BE2C (cell line): ENCODE results near the gene VWC2L.

Experiments
- DNase-seq: peaks from one replicate; pipeline ENCODE4 v3.0.0-alpha.2; 2020
- H3K27me3 ChIP-seq: fragments of 250-450 bp; sonication (Bioruptor Pico); 2 replicates; pipeline ENCODE4 v1.5.1; 2020; ENCODE audit warnings: mild to moderate bottlenecking
- H3K36me3 ChIP-seq: fragments of 250-450 bp; sonication (Bioruptor Pico); 2 replicates; pipeline ENCODE4 v1.5.1; 2020; ENCODE audit warnings: mild to moderate bottlenecking
- H3K4me1 ChIP-seq: fragments of 250-450 bp; sonication (Bioruptor Pico); 2 replicates; pipeline ENCODE4 v1.5.1; 2020
- H3K4me3 ChIP-seq: 2 replicates; pipeline ENCODE4 v1.5.1; 2011; ENCODE audit warnings: low read depth, low read length
- H3K9me3 ChIP-seq: fragments of 250-450 bp; sonication (Bioruptor Pico); 2 replicates; pipeline ENCODE4 v1.5.1; 2020
- TF ChIP-seq, protein P1 (sequence below): IDR thresholded peaks from 2 replicates; pipeline ENCODE4 v1.5.1; 2012; ENCODE audit warnings: mild to moderate bottlenecking, low read depth, low read length

VWC2L gene

DNA sequence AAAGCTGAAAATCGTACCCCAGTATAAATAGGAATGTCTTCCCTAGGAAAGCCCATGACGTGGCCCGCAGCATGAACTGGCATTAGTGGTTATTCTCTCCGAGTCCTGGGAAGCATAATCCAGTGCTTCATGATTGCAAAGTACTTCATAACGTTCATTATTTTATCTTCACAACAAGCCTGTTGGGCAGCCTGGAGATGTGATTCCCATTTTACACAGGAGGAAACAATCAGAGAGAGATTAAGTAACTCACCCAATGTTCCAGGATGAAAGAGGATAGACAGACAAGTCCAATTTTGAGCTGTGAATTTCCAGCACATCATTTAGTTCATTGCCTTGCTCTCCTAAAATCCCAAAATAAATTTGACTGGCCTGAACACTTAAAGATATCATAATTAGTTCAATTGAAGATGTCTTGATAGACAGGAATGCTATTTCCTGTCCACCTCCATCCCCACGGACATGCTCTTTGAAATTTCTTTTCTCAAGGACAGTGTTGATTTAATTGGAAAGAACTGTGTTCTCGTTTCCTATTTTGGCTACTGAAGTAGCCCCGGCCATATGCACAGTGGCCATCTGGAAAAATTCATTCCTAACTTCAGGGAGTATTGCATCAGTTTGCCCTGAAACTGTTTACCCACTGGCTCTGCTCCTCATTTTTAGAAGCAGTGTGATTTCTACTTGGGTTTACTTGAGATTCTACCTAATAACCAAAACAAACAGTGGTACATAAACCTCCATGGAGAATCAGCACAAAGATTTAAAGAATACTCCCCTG is 93.9 kb downstream of the VWC2L start:
- no peak for DNase-seq
- H3K9me3 ChIP-seq = no peaks in the 10 kb centered on the region
- TF ChIP-seq, protein P1, sequence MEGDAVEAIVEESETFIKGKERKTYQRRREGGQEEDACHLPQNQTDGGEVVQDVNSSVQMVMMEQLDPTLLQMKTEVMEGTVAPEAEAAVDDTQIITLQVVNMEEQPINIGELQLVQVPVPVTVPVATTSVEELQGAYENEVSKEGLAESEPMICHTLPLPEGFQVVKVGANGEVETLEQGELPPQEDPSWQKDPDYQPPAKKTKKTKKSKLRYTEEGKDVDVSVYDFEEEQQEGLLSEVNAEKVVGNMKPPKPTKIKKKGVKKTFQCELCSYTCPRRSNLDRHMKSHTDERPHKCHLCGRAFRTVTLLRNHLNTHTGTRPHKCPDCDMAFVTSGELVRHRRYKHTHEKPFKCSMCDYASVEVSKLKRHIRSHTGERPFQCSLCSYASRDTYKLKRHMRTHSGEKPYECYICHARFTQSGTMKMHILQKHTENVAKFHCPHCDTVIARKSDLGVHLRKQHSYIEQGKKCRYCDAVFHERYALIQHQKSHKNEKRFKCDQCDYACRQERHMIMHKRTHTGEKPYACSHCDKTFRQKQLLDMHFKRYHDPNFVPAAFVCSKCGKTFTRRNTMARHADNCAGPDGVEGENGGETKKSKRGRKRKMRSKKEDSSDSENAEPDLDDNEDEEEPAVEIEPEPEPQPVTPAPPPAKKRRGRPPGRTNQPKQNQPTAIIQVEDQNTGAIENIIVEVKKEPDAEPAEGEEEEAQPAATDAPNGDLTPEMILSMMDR = no peak
- no peak overlapping the region for H3K4me3 ChIP-seq
- H3K4me1 ChIP-seq = peaks cover 3% of the 10 kb centered on the region; the same call in 1 of the 2 replicates
- H3K27me3 ChIP-seq = no peaks in the 10 kb centered on the region
- H3K36me3 ChIP-seq = no peaks in the 10 kb centered on the region

- H3K4me1 ChIP-seq = peaks cover 3% of the 10 kb centered on the region; the same call in 1 of the 2 replicates
- DNase-seq = no peak
- H3K36me3 ChIP-seq = no peaks in the 10 kb centered on the region
- TF ChIP-seq, protein P1 = no peak
- H3K9me3 ChIP-seq = no peaks in the 10 kb centered on the region
- no peak overlapping the region for H3K4me3 ChIP-seq
- H3K27me3 ChIP-seq = no peaks in the 10 kb centered on the region
Observed at GRCh38 chr2:214507032-214507431, 96.2 kb downstream of the VWC2L start.

DNA sequence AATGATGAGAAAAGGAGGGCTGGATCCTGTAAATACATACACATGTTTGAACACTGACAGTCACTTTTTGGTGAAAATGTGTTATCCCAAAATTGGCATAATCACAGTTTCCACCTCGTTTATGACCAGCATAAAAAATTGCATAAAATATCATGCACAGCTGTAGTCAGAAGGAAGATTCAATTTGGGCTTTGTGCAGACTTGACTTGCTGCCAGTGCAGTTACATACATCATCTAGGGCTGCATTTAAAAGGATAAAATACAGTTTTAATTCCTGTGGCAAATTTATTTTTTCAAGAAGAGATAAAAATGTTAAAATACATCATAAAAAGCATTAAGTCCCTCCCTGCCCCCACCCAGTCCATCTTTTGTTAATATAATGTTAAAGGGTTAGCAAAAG is 103.8 kb downstream of the VWC2L start:
- TF ChIP-seq, protein P1 = no peak
- H3K9me3 ChIP-seq = no peaks in the 10 kb centered on the region
- H3K27me3 ChIP-seq = no peaks in the 10 kb centered on the region
- no peak overlapping the region for H3K4me3 ChIP-seq
- DNase-seq = no peak
- peaks cover 7% of the 10 kb centered on the region; the same call in 1 of the 2 replicates for H3K4me1 ChIP-seq
- no peaks in the 10 kb centered on the region for H3K36me3 ChIP-seq

- no peaks in the 10 kb centered on the region for H3K27me3 ChIP-seq
Observed at GRCh38 chr2:214515111-214515510, 104.3 kb downstream of the VWC2L start.

DNA sequence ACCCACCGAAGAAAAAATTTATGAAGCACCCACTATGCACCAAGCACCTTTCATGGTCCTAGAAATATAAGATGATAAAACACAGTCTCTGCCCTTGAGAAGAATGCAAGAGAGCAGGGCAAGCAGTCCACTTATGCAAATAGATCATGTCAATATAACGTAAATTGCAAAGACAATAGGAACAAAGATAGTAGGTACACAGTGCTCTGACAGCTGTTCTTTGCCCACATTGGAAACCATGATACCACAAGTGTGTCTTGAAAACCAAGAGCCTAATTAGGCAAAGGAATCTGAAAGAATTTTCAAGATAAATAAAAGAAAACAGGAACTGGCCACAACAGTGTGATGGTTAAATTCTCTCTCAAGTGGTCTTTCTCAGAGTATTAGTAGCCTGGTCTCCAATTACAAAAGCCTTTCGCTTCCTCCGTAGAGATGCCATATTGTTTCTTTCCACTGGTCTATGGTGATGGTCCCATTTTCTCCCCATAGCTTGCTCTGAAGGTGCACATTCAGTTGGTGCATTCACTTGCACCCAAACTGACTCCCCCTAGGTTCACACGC is 108.5 kb downstream of the VWC2L start:
- H3K4me1 ChIP-seq = no peaks in the 10 kb centered on the region
- no peak for DNase-seq
- TF ChIP-seq, protein P1 = no peak
- H3K4me3 ChIP-seq = no peak overlapping the region
- H3K9me3 ChIP-seq = no peaks in the 10 kb centered on the region
- no peaks in the 10 kb centered on the region for H3K36me3 ChIP-seq
- H3K27me3 ChIP-seq = no peaks in the 10 kb centered on the region

More at GRCh38 chr2:214515111-214515510, 104.3 kb downstream of the VWC2L start:
- H3K36me3 ChIP-seq = no peaks in the 10 kb centered on the region
- DNase-seq = no peak
- peaks cover 7% of the 10 kb centered on the region; the same call in 1 of the 2 replicates for H3K4me1 ChIP-seq
- no peaks in the 10 kb centered on the region for H3K9me3 ChIP-seq
- H3K4me3 ChIP-seq = no peak overlapping the region
- TF ChIP-seq, protein P1 = no peak

DNA sequence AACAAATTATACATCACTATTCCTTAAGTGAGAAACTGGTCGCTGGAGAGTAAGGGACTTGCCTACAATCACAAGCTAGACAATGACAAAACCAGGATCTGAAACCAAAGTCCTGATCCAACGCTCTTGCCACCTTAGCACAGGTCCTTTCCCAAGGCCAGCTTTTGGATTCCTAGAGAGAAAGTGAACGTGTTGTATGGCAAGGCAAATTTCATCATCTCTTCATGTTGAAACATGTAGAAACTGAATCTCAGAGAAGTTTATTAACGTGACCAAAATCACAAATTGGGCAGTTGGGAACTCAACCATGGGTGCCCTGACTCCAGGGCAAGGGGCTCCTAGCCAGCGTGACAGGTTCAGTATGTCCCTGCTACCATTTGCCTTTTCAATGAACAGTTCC is 118.2 kb downstream of the VWC2L start:
- DNase-seq = no peak
- Histone ChIP-seq H3K9me3 (no peaks in the 10 kb centered on the region), H3K4me3 (no peak overlapping the region), H3K36me3 (no peaks in the 10 kb centered on the region), H3K27me3 (no peaks in the 10 kb centered on the region), H3K4me1 (0 out of 2 replicates have a peak, but pooled peaks cover 3% of the 10 kb centered on the region)
- TF ChIP-seq, protein P1 = no peak
